GM03348 (cell line): ENCODE results near the gene KRT34.
"Not testable (repeated sequence)": the region's sequence is repeated elsewhere in the genome, so short reads cannot be mapped to it uniquely, and the experiment has no call there.

Experiments
- DNase-seq: peaks from one replicate; pipeline ENCODE4 v3.0.0; 2012; ENCODE audit warnings: low spot score

Gene KRT34

GRCh38 chr17:41381943-41382342, at the start of gene KRT34:
KRT34 (minus strand) TSS chr17:41382306; CDS start chr17:41382246, 60 bp downstream.
- not testable (repeated sequence) for DNase-seq

DNA sequence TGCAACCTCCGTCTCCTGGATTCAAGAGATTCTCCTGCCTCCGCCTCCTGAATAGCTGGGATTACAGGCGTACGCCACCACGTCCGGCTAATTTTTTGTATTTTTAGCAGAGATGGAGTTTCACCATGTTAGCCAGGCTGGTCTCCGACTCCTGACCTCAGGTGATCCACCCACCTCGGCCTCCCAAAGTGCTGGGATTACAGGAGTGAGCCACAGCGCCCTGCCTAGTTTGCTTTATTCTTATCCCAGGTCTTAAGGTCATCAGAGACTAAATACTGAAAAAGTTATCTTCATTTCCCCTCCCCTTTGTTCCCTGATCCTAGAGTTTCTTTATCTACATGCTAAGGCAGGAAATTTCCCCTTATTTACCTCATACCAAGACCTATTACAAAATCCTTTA, 48.3 kb upstream of the KRT34 start:
- not testable (repeated sequence) for DNase-seq

GRCh38 chr17:41429667-41430066, 47.6 kb upstream of the KRT34 start:
- DNase-seq: no peak

GRCh38 chr17:41428591-41429291, 46.6 kb upstream of the KRT34 start:
- no peak for DNase-seq

DNA sequence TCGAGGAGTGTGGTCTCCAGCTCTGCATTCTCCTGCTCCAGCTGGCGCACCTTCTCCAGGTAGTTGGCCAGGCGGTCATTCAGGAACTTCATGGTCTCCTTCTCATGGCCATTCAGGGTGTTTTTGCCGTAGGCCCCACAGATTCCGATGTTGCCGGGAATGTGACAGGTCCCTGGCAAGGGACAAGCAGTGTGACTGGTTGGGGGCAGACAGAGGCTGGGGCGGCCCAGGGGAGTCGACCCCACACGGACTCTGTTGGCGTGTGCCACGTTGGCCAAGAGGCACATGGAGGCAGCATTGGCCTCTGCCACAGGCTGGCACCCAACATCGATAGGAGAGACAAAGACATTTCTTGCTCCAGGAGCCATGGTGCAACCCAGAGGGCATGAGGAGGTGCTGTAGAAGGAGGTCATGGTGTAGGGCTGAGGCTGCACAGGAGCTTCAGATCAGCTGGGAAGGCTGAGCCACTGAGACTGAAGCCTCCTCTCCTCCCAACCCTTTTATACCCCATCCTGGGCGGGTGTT, 42.1 kb upstream of the KRT34 start, which contains the start of gene KRT37:
TSS of gene KRT37 (minus strand) at position 475 of the 525 bp plus-strand sequence. CDS start at position 413, 62 bp downstream.
- DNase-seq: no peak

DNA sequence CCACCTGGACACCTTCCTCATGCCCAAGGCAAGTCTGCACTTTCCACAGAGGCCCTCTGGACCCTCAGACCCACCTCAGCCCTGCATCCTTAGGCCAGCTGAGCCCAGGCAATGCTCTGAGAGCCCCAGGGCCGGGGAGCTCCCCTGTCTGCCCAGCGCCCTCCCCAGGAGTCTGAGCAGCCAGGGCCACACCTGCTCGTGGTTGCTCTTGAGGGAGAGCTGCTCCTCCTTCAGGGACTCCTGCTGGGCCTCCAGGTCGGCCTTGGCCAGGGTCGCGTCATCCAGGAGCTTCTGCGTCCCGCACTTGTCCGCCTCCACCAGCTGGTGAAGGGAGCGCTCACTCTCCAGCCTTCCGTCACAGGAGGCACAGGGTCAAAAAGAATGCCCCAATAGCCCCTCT, 40.5 kb upstream of the KRT34 start:
- not testable (repeated sequence) for DNase-seq

- DNase-seq: no peak
Observed at GRCh38 chr17:41421617-41422016, 39.5 kb upstream of the KRT34 start.

- DNase-seq: peak; percentile 43
Observed at GRCh38 chr17:41421116-41421515, 39.0 kb upstream of the KRT34 start.

DNA sequence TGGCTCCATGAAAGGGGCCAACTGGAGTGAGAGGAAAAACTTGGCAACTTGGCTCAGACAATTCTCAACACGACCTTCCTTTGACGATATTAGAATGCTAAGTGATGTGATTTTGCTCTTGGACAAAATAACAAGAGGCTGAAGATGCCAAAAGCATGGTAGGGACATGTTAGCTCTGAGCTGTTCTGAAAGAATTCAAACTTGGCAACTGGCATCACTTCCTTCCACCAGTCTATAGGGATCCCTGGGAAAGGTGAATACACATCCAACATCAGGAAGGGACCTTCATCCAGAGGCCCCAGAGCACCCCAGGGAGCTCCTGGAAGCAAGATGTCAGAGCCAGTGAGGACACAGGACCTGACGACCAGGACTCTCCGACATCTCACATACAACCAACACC, 38.0 kb upstream of the KRT34 start:
- peak; percentile 59 for DNase-seq

DNA sequence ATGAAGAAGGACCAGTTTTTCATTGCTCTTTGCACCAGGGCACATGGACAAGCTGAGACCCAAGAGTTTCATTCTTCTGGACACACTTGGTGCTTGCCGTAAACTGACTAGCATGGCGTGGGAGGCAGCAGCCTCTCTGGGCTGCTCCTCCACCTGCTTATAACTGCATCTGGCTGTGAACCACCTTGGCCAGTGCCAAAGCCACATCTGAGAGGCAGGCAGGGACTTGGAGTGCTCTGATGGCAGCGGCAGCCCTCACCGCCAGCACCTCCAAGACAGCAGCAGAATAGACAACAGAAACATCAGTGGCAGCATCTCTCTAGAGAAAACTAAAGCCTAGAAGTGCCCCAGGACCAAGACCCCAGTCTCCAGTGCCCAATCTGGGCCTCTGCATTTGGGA, 37.6 kb upstream of the KRT34 start:
- no peak for DNase-seq

GRCh38 chr17:41418116-41418860, 36.2 kb upstream of the KRT34 start:
- DNase-seq: no peak

DNA sequence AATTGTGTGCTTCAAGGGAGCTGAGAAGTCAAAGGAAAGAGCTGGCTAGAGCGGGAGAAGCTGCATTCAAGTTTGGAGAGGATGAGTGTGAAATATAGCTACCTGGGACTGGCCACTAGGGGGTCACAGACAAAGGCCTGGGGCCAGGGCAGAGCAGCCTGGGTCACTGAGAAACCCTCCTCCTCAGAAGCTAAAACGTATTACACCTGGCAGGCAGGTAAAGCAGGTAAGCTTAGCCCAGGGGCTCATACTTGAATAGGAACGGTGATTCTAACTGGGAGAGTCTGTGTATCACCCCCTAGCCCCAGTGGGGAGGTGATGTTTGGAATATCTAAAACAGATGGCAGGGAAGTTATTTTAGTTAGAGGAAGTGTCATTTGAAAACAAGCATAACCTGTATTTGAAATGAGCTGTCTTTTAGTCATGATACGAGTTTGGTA, 35.5 kb upstream of the KRT34 start:
- no peak for DNase-seq

GRCh38 chr17:41417127-41417526, 35.0 kb upstream of the KRT34 start:
- DNase-seq: no peak

DNA sequence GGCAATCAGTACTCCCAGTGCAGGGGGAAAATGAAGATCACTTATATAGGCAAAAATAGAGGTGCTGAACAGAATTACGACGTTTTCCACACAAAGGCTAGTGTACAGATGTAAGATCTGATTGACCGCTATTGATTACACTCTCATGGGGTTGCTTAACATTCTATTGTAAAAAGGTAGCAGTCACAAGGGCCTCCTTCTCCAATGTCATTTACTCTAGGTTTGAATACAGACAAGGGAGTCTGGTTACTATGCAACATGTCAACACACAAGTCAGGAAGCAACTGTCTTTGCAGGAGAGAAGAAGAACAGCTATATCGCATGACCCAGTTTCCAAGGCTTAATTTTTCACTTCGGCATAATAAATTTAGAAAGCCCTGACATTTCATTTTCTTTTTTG, 34.4 kb upstream of the KRT34 start:
- DNase-seq: no peak

DNA sequence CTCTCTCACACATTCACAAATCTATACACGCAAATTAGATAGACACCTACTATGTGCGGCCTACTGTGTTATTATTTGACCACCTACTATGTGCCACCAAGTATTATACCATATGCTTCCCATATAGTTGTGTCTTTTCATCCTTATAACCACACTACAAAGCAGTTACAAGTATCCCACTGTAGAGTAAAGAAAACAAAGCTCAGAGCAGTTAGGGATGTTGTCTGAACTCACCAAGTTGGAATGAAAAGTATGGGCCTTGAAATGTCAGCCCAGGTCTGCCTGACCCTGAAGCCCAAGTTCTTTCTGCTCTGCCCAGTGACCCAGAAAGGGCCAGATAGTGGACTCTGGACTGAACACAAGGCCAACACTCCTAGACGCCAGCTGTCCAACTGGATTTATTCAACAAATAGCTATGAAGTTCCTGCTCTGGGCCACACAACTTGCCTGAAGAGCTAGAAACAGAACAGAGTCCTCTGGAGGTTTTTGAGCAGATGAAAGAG, 33.8 kb upstream of the KRT34 start:
- peak; percentile 62 for DNase-seq

GRCh38 chr17:41415411-41415810, 33.3 kb upstream of the KRT34 start:
- DNase-seq: no peak

DNA sequence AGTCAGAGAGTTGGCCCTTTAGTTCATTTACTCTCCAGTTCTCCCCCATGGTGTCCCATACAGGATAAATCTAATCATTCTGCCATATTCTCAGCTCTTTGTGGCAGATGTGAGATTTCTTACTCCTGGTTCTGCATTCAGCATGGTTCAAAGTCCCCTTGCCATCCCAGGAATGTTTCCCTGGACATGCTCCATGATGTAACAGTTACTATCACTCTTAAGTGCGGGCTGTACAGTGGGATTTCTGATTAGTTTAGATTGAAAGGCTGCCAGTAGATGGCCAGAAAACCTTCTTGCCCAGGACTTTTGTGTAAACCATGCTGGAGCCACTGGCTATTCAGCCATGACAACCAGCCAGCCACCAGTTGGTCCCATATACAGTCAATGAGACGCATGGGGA, 31.9 kb upstream of the KRT34 start:
- DNase-seq: no peak

GRCh38 chr17:41413353-41413957, 31.3 kb upstream of the KRT34 start:
- DNase-seq: no peak

DNA sequence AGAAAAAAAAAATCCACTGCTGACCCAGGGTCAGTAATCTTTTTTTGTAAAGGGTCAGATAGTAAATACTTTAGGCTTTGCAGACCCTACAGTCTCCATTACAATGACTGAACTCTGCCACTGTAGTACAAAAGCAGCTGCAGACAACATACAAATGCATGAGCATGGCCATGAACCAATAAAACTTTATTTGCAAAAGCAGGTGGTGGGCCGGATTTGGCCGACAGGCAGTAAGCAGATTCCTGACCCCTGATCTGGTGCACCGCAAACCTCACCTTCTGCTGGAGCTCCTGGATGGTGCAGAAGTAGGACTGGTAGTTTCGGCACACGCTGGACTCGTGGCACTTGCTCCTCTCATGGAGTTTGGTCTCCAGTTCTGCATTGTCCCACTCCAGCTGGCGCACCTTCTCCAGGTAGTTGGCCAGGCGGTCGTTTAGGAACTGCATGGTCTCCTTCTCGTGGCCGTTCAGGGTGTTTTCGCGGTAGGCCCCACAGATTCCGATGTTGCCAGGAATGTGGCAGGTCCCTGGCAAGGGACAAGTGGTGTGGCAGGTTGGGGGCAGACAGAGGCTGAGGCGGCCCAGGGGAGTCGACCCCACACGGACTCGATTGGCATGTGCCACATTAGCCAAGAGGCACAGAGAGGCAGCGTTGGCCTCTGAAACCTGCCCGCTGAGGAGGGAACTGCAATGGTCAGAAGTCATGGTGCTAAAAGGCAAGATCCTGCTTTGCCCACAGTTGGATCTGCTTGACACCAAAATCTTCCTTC, 29.1 kb upstream of the KRT34 start:
- no peak for DNase-seq

DNA sequence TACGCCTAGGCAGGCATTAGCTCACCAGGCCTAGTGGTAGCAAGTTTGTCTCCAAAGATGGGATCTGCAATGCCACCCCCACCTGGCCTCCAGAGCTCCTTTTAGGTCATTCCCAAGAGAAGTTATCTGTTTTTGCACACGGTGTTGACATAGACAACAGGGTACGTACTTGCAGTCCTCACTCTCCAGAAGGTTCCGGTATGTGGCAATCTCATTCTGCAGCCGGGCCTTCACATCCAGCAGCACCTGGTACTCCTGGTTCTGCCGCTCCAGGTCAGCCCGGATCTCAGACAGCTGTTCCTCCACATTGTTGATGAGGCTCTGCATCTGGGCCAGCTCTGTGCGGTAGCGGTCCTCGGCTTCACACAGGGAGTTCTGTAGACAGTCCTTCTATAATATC, 25.1 kb upstream of the KRT34 start:
- DNase-seq: no peak

- DNase-seq: no peak
Observed at GRCh38 chr17:41406205-41406604, 24.1 kb upstream of the KRT34 start.
